GM19035 (cell line): ENCODE results near the gene EBF4.

Source experiments
- ATAC-seq: cut with Tn5 transposase; IDR thresholded peaks from one replicate; pipeline ENCODE4 v1.9.1; 2021; ENCODE audit not compliant: unreplicated experiment

The EBF4 gene

DNA sequence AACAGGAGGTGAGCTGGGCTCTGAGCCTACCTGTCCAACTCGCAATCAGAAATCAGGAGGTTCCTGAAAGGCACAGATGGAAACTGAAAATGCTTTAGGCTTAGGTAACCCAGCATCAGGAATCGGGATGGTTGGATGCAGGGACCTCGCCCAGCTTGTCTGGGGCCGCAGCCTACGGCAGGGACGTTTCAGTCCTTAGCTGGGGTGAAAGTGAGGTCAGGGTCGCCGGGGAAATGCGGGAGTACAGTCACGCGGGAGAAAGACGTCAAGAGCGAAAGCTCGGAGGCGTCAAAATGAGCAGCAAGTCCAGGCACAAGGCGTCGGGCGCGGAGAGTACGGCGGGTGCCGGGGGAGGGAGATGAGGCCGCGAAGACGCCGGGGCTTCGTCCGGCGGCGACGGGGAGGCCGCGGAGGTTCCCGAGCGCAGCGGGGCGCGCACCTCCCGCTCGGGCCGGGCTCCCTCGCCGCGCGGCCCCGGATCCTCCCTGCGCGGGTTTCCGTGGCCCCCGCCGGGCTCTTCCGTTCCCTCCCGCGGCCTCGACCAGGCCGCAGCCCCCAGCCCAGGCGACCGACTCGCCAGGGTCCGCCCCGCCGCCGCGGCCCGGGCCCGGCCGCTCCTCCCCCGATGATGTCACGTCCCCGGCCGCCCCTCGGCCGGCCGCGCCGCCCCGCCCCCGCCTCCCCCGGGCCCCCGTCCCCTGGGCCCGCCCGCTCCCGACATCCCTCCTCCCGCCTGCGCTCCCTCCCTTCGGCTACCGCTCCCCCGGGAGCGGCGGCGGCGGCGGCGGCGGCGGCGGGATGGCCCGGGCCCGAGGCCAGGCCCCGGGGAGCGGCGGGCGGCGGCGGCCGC is at the start of gene EBF4:
EBF4 (plus strand) TSS at position 745 of the 850 bp plus-strand sequence. CDS start 866 bp downstream, outside the sequence.
- ATAC-seq = no peak

DNA sequence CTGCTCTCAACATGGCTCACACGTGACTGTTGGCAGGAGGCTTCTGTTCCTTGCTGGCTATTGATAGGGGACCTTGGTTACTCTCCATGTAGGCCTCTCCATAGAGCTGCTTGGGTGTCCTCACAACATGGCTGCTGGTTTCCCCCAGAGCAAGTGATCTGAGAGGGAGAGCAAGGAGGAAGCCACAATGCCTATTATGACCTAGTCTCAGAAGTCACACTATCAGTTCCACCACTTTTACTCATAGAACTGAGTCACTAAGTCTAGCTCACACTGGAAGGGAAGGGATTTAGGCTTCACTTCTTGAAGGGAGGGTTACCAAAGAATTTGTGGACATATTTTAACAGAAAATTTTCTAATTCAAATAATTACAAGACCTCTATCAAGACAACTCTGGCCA is 48.9 kb upstream of the EBF4 start:
- no peak for ATAC-seq

DNA sequence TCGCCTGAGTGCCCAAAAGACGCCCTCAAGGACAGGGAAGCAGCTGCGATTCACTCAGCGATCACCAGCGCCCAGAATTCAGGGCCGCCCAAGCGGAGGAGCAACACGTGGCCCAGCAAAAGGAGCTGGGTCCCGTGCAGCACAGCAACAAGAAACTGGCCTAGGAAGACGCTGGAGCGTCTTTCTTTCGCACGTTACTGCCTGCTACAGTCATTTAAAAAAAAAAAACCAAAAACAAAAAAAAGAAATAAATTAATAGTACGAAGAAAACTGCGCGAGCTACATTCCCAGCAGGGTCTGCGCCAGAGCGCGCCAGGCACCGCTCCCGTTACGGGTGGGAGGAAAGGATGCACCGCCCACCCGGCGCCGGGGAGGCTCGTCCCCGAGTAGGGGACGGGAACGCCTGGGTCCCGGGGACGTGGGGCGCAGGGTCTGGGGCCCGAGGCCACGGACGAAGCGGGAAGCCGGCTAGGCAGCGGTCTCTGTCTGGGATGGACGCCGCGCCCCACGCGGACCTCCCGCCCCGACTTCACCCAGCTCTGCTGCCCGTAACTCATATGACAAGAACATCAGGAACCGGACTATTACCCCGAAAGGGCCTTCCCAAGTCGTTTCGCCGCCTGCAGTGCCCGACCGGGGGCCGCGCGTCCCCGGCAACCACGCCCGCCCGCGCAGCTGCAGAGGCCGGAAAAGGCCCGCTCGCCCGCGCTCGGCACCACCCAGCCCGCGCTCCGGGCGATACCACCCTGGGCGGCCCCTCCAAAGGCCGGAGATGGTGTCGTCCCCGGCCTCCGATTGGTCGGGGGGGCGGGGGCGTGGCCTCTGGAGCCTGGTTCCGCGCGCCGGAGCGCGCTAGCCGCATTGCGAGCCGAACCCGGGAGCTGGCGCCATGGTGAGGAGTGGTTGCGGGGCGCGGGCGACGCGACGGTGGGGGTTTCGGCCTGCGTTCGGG is 40.5 kb upstream of the EBF4 start, which contains the start of gene NOP56:
NOP56 (plus strand) TSS at position 861 of the 952 bp plus-strand sequence; CDS start at position 890, 29 bp downstream.
- ATAC-seq = peak; percentile 86

DNA sequence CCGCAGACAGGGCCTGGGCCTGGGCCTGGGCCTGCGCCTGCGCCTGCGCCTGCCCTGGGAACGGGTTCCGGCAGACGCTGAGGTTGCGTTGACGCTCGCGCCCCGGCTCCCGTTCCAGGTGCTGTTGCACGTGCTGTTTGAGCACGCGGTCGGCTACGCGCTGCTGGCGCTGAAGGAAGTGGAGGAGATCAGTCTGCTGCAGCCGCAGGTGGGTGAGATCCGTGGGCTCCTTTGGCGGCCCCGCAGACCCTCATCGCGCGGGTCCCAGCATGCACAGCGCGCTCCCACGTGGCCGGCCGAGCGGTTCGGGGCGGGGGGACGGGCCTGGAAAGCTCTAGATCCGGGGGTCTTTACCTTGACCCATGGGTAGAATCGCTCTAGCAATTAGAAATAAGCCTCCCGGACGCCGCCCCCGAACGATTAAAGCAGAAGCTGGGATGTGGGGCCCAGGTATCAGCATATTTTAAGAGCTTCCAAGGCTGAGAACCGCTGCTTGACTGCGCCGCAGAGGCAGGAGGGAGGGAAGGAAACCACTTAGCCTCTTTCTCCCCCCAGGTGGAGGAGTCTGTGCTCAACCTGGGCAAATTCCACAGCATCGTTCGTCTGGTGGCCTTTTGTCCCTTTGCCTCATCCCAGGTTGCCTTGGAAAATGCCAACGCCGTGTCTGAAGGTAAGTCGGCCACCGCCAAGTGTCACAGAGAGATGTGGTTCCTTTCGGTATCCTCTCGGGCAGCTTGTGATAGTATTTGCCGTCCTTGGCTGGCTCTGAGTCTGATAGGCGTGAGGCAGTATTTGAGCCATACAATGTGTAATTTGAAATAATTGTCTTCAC is 39.6 kb upstream of the EBF4 start:
- ATAC-seq = peak; percentile 44

DNA sequence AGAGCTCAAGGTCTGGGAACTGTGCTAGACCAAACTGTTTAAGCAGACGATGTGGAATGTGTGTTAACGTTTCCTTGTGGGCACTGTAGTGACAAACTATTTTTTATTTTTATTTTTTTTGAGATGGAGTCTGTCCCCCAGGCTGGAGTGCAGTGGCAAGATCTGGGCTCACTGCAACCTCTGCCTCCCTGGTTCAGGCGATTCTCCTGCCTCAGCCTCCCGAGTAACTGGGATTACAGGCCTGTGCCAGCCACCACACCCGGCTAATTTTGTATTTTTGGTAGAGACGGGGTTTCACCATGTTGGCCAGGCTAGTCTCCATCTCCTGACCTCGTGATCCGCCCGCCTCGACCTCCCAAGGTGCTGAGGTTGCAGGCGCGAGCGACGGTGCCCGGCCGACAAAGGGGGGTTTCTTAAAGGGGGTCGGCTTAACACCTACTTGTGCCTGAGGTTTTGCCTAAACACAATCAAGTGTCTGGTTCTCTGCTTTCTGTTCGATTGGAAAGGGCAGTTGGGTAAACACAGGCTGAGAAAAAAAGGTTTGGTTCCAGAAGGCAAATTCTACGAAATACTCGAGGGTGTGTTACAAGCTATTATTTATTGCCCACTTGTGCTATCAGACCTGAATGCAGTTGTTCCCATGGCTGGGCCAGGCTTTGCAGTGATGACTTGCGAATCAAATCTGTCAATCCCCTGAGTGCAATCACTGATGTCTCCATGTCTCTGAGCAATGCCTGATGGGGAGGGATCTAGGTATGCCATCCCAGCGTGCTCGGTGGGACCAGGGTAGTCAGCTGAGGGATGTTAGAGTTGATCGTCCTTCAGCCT is 38.8 kb upstream of the EBF4 start:
- ATAC-seq = no peak

DNA sequence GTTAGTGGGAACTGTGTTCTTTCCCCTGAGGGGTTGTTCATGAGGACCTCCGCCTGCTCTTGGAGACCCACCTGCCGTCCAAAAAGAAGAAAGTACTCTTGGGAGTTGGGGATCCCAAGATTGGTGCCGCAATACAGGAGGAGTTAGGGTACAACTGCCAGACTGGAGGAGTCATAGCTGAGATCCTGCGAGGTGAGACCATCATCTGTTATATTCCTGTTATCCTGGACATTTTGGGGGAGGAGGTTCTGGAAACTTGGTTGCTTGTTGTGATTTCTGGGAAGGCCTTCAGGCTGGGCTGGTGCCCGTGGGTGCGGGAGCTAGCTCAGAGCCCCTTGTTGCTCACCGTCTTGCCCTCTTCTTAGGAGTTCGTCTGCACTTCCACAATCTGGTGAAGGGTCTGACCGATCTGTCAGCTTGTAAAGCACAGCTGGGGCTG is 38.2 kb upstream of the EBF4 start:
- no peak for ATAC-seq

GRCh38 chr20:2654831-2655230 is 37.7 kb upstream of the EBF4 start:
- no peak for ATAC-seq

- no peak for ATAC-seq
Observed at GRCh38 chr20:2655331-2656116, 37.1 kb upstream of the EBF4 start.

DNA sequence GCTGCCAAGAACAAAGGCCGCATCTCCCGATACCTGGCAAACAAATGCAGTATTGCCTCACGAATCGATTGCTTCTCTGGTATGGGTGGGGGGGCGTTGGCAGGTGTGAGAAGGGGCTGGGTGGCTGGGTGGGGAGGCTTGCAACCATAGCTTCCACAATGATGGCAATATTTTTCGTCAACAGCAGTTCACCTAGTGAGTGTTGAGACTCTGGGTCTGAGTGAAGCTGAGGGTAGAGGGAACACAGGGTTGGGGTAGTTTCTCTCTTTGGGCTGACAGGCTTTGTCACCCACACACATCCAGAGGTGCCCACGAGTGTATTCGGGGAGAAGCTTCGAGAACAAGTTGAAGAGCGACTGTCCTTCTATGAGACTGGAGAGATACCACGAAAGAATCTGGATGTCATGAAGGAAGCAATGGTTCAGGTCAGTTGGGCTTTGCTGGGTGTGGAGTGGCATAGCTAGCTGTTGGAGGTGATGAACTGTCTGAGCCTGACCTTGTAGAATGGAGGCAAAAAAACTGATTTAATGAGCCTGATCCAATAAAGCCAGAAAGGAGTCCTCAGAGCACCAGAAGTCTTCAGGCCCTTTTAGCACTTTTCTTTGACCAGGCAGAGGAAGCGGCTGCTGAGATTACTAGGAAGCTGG is 36.0 kb upstream of the EBF4 start:
- no peak for ATAC-seq

GRCh38 chr20:2657241-2657640 is 35.3 kb upstream of the EBF4 start:
- ATAC-seq = no peak

DNA sequence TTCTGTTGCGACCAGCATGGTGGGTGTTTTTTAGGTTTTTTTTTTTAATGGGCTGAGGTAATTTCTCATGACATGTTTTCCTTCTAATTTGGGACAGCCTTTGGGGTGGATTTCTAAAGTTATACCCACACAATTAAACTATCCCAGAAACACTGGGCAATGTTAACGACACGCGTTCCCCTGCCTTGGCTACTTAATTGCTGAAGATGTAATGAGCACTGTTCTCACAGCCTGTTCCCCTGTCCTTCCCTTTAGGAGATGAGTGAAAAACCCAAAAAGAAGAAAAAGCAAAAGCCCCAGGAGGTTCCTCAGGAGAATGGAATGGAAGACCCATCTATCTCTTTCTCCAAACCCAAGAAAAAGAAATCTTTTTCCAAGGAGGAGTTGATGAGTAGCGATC is 34.9 kb upstream of the EBF4 start:
- ATAC-seq = no peak

GRCh38 chr20:2658414-2659354 is 33.9 kb upstream of the EBF4 start:
- ATAC-seq = no peak

- ATAC-seq = no peak
Observed at GRCh38 chr20:2659547-2659946, 33.0 kb upstream of the EBF4 start.

- ATAC-seq = no peak
Observed at GRCh38 chr20:2663364-2663886, 29.2 kb upstream of the EBF4 start.

- peak; percentile 91 for ATAC-seq
Observed at GRCh38 chr20:2663887-2664719, 28.5 kb upstream of the EBF4 start, which contains the start of gene IDH3B. Gene IDH3B, minus strand, starts transcription at chr20:2664216. Its CDS starts 28 bp downstream, at chr20:2664188.

DNA sequence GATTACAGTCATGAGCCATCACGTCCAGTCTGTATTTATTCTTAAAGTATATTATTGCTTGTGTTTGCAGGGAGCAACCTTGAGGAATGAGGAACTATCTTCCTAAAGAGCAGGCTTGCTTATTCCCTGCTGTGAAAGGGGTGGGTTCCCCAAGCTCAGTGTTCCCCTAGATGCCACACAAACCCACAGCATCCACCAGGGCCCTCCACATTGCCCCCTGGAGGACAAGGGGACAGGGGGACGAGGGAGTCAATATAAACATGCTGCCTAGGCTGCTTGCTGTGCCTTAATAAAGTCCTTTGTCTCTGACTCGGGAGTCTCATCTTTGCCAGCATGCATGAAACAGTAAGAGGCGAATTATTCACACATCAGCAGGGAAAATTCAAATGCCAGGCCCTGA is 20.6 kb upstream of the EBF4 start:
- no peak for ATAC-seq
